Measurements from ENCODE around the gene ANKRD33B. TPM values are rescaled to one million over a fixed set of nuclear protein-coding genes. Genes with fewer than 3 reads are reported as not detected.
"Not testable (repeated sequence)": the region's sequence is repeated elsewhere in the genome, so short reads cannot be mapped to it uniquely, and the experiment has no call there.

Gene ANKRD33B
- total RNA-seq = 2.9 TPM
- long read RNA-seq, partial matches to known transcripts = 0 of 2 reads
- long read RNA-seq, other reads (novel, unspliced or antisense) = 2 of 2 reads

DNA sequence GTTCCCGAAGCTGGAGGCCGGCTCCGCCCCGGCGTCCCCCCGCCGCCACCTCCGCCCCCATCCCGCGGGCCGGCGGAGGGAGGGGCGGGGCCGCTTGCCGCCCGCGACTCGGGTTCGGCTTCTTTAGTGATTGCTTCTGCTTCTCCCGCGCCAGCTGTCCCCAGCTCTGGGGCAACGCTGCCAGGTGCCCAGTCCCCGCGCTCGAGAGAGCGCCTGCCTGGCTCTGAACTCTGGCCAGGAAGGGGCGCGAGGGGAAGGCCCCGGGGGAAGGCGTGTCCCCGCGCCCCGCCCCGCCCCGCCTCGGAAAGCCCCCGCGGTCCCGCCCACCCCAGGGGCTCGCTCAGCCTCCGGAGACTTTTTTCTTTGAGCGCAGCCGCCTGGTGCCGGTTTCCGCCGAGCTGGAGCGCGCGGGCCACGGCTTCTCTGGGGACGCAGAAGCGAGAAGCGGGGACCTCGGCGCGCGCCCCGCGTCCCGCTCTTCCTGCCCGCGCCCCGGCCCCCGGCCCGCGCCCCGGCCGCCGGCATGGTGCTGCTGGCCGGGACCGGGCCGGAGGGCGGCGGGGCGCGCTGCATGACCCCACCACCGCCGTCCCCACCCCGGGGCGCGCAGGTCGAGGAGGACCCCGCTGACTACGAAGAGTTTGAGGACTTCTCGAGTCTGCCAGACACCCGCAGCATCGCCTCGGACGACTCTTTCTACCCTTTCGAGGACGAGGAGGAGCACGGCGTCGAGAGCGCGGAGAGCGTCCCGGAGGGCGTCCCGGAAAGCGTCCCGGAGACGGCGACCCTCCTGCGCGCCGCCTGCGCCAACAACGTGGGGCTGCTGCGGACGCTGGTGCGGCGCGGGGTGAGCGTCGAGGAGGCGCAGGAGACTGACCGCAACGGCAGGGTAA lies at the start of gene ANKRD33B:
ANKRD33B (plus strand) TSS at position 126 of the 893 bp plus-strand sequence; CDS start at position 524, 398 bp downstream.
- peak; percentile 77 for DNase-seq
- intact Hi-C loops (cut with DNase I) = loop anchor here (5.0 kb wide), 2 partner anchors 43 to 102 kb away; no protein-coding TSS in a partner anchor

GRCh38 chr5:10514572-10514971 lies 49.3 kb upstream of the ANKRD33B start:
- intact Hi-C loops (cut with DNase I); ATAC-seq (ENCODE audit: poor library complexity); DNase-seq: not testable (repeated sequence)

More for the DNA sequence above, at the start of gene ANKRD33B:
- ATAC-seq (ENCODE audit: poor library complexity) = peak; percentile 74

DNA sequence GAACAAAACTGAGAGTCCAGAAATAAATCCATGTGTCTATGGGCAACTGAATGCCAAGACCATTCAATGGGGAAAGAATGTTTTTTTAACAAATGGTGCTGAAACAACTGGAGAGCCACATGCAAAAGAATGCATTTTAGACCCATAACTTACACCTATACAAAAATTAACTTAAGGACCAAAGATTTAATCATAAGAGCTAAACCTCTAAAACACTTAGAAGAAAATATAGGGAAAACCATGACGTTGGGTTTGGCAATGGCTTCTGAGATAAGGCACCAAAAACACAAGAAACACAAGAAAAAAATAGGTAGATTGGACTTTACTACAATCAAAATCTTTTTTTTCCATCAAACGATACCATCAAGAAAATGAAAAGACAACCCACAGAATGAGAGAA lies 48.4 kb upstream of the ANKRD33B start:
- intact Hi-C loops (cut with DNase I) = no loop called here
- ATAC-seq (ENCODE audit: poor library complexity) (no peak), DNase-seq (no peak)

GRCh38 chr5:10518347-10518746 lies 45.5 kb upstream of the ANKRD33B start:
- ATAC-seq (ENCODE audit: poor library complexity) = no peak
- intact Hi-C loops (cut with DNase I) = no loop called here

GRCh38 chr5:10519729-10520128 lies 44.1 kb upstream of the ANKRD33B start:
- intact Hi-C loops (cut with DNase I) = no loop called here
- ATAC-seq (ENCODE audit: poor library complexity) (no peak), DNase-seq (no peak)

More at GRCh38 chr5:10518347-10518746, 45.5 kb upstream of the ANKRD33B start:
- no peak for DNase-seq

DNA sequence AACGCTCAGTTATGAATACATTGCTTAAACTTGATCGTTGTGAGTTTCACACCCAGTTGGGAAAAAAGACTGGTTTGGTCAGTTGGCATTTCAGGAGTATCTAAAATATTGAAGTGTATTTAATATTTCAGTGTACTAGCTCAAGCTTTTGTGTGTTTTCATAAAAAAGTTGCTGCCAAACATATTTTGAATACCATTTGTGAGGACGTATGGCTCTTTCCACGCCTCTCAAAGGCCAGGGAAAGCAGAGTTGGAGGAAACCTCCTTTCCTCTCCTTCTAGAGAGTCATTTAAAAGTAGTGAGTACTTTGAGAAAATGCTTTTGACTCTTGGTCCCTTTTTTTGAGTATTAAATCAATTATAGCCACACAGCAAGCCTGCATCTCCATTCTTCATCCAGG lies 43.2 kb upstream of the ANKRD33B start:
- no peak for DNase-seq
- ATAC-seq (ENCODE audit: poor library complexity) = no peak
- intact Hi-C loops (cut with DNase I) = no loop called here

DNA sequence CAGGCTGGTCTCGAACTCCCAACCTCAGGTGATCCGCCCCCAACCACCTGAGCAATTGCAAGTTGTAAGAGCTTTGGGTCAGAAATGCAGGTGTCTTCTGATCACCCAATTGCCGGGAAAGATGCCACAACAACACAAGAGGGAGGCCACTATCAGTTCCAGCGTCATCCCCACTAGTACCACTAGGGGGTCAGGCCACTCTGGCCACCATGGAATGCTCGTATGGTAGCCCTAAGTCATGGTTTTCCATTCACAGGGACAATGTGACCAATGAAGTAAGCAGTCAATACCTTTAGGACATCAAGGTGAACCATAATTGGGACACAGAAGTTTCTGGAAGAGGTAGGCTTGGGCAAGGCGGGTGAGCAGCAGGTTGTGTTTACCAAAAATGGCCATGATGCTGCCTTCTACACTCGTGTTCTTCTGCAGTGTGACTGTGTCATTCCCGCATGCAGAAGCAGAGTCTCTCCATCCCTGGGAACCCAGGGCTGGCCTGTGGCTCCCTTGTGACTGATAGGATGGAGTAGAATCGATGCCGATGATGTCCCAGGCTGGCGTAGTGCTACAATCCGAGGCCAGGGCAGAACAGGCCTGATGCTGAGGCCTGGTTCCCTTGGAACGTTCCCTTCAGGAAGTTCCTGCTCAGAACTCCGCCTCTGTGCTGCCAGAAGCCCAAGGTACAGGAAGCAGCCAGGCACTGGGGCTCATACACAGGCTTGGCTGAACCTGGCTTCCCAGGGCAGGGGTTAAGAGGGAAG lies 42.2 kb upstream of the ANKRD33B start:
- DNase-seq (no peak), ATAC-seq (ENCODE audit: poor library complexity) (no peak)
- intact Hi-C loops (cut with DNase I) = no loop called here

DNA sequence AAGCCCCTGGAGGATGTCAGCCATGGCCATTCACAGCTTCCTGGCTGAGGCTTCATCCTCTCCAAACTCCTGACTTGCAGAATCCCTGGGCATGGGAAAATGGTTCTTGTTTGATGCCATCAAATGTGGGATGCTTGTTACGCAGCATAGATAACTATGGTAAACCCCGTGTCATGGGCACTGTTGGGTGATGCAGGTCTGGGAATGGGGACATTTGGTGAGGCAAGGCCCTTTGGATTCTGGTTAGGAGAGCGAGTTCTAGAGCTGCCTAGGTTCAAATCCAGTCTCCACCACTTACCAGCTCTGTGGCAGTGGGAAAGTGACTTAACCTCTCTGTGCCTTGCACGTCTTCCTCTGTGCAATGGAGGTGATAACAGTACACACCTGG lies 41.7 kb upstream of the ANKRD33B start:
- ATAC-seq (ENCODE audit: poor library complexity) (no peak), DNase-seq (no peak)
- intact Hi-C loops (cut with DNase I) = no loop called here

- ATAC-seq (ENCODE audit: poor library complexity) = no peak
- DNase-seq = no peak
- intact Hi-C loops (cut with DNase I) = no loop called here
Observed at GRCh38 chr5:10524376-10525123, 39.3 kb upstream of the ANKRD33B start.

DNA sequence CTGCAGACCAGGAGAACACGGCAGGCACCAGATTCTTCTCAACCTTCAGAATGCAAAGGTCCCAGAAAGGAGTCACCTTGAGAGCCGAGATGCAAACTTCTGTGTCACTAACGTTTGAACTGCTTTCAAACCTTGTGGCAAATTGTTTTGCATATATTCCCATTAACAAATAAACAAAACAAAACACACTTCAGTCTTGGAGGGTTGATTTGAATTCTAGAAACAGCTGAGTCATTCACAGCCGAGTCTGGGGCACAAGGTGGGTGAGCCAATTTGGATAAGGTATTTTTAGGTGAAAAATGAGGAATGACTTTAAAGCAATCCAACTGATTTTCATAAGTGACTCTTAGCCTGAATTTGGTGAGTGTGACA lies 38.8 kb upstream of the ANKRD33B start:
- intact Hi-C loops (cut with DNase I) = no loop called here
- ATAC-seq (ENCODE audit: poor library complexity) = no peak
- DNase-seq = no peak

- DNase-seq (no peak), ATAC-seq (ENCODE audit: poor library complexity) (no peak)
- intact Hi-C loops (cut with DNase I) = no loop called here
Observed at GRCh38 chr5:10527281-10527950, 36.5 kb upstream of the ANKRD33B start.

DNA sequence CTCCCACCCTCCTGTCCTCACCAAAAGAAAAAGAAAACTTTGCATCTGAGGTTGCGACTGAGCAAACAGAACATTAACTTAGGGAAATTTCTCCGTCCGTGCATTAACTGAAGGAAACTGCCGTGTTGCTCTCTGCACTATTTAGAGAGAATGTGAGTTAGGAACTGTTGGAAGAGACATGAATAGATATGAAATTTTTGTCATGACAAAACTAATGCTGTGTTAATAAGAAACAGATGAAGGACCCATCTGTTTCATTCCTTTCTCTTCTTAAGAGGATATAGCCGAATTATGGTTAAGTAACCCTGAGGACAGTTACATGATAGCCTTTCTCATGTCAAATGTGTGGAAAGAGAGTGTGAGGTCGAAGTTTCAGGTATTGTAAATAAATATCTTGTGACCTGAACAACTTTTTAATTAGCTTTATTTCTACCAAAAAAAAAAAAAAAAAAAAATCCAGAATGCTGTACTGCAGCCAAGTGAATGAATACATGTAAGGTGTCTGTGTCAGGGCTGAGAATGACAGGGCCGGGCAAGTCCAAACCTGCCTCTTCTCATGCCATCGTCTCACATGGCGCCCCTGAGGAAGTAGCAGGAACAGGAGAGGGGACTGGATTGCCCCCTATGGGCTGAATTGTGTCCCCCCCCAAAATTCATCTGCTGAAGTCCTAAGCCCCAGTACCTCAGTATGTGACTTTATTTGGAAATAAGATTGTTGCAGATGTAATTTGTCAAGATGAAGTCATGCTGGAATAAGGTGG lies 35.6 kb upstream of the ANKRD33B start:
- no peak for DNase-seq
- intact Hi-C loops (cut with DNase I) = no loop called here
- no peak for ATAC-seq (ENCODE audit: poor library complexity)

DNA sequence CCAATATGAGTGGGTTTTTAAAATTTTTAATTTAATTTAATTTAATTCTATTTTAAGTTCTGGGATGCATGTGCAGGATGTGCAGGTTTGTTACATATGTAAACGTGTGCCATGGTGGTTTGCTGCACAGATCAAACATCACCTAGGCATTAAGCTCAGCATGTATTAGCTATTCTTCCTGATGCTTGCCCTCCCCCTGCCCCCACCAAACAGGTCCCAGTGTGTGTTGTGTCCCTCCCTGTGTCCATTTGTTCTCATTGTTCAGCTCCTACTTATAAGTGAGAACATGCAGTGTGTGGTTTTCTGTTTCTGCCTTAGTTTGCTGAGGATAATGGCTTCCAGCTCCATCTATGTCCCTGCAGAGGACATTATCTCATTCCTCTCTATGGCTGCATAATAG lies 35.0 kb upstream of the ANKRD33B start:
- no peak for ATAC-seq (ENCODE audit: poor library complexity)
- intact Hi-C loops (cut with DNase I) = no loop called here
- DNase-seq = no peak

DNA sequence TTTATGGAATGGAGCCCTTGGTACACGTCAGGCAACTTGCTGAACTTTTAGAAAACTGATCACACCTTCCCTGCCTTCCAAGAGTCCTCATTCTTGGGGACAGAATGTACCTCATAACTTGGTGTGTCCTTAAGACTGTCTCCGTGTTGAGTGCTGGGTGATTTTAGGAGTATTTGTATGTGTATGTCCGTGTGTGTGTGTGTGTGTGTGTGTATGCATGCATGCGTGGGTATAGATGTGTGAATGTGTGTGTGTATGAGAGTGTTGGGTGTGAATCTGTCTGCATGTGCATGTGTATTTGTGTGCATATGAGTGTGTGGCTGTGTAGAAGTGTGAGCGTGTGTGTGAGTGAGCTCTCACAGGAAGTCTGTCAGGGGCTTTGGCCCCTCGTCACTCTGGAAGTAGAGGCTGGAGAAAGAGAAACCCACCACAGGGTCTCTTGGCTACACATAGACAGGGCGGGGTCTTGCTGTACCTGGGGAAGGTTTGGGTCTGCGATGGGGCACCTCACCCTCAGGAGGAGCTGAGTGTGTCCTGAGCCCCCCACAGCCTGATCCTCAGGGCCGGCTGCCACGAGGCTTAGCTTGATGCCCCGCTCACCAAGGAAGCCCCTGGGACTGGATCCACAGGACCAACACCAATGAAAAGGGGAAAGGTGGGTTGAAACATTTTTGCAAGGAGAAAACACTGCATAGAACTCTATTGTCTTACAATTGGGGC lies 33.1 kb upstream of the ANKRD33B start:
- intact Hi-C loops (cut with DNase I) = no loop called here
- ATAC-seq (ENCODE audit: poor library complexity) (no peak), DNase-seq (no peak)

GRCh38 chr5:10532421-10532820 lies 31.4 kb upstream of the ANKRD33B start:
- DNase-seq (no peak), ATAC-seq (ENCODE audit: poor library complexity) (no peak)
- intact Hi-C loops (cut with DNase I) = no loop called here

DNA sequence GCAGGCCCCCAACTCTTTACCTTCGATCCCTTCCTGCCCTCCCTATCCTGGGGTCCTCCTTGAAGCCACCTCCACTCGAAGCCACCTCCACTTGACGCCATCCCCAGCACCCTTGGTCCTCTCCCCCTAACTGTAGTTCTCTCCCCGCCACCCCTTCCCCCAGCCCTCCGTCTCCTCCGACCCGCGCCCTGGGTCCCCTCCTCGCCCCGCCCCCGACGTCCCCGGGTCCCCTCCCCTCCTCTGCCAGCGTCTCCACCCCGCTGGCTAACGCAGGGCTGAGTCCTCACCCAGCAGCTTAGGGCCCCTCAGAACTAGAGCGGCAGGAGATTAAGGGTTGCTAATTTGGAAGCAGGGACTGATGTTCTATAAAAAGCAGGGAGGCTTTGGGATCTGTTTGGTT lies 30.6 kb upstream of the ANKRD33B start:
- ATAC-seq (ENCODE audit: poor library complexity) (peak; percentile 72), DNase-seq (no peak)
- intact Hi-C loops (cut with DNase I) = no loop called here
